ENCODE measurements around the gene XPO6. TPM values are rescaled to one million over a fixed set of nuclear protein-coding genes. Genes with fewer than 3 reads are reported as not detected.

Gene XPO6
- total RNA-seq, 2 experiments from 2014 or later, result 224 to 228 TPM

- POLR2A ChIA-PET, result no interaction called here
- CTCF ChIA-PET, result no interaction called here
Observed at GRCh38 chr16:28168991-28169554, 42.7 kb downstream of the XPO6 start.

- CTCF ChIA-PET, result no interaction called here
- POLR2A ChIA-PET, result no interaction called here
Observed at GRCh38 chr16:28167730-28168129, 44.0 kb downstream of the XPO6 start.

GRCh38 chr16:28167221-28167620, 44.5 kb downstream of the XPO6 start:
- CTCF ChIA-PET, result interaction anchor here (1.2 kb wide), 2 partner anchors 12 to 44 kb away, joined by 3 to 4 read pairs; no protein-coding TSS in a partner anchor
- POLR2A ChIA-PET, result no interaction called here

- ChIA-PET POLR2A (no interaction called here), CTCF (interaction anchor here (1.2 kb wide), 2 partner anchors 13 to 44 kb away, joined by 3 to 4 read pairs; no protein-coding TSS in a partner anchor)
Observed at GRCh38 chr16:28166394-28167208, 45.2 kb downstream of the XPO6 start.

GRCh38 chr16:28165598-28165997, 46.2 kb downstream of the XPO6 start:
- CTCF ChIA-PET, result interaction anchor here (1.4 kb wide), 1 partner anchor 21 kb away, joined by 5 read pairs; no protein-coding TSS in a partner anchor
- POLR2A ChIA-PET, result no interaction called here

GRCh38 chr16:28164140-28164539, 47.6 kb downstream of the XPO6 start:
- POLR2A ChIA-PET, result no interaction called here

GRCh38 chr16:28163699-28164098, 48.1 kb downstream of the XPO6 start:
- POLR2A ChIA-PET, result no interaction called here
- CTCF ChIA-PET, result interaction anchor here (1.1 to 1.2 kb wide), 2 partner anchors 10 to 17 kb away, joined by 3 read pairs; no protein-coding TSS in a partner anchor

More at GRCh38 chr16:28164140-28164539, 47.6 kb downstream of the XPO6 start:
- CTCF ChIA-PET, result interaction anchor here (1.1 to 1.4 kb wide), 3 partner anchors 10 to 23 kb away, joined by 3 to 5 read pairs (median 3); no protein-coding TSS in a partner anchor

GRCh38 chr16:28162326-28162877, 49.4 kb downstream of the XPO6 start:
- ChIA-PET CTCF (interaction anchor here (0.5 kb wide), 1 partner anchor 47 kb away, joined by 3 read pairs; no protein-coding TSS in a partner anchor), POLR2A (no interaction called here)

- ChIA-PET POLR2A (no interaction called here), CTCF (interaction anchor here (0.5 kb wide), 1 partner anchor 48 kb away, joined by 3 read pairs; no protein-coding TSS in a partner anchor)
Observed at GRCh38 chr16:28161626-28162025, 50.1 kb downstream of the XPO6 start.

GRCh38 chr16:28158136-28158535, 53.6 kb downstream of the XPO6 start:
- POLR2A ChIA-PET, result no interaction called here
- CTCF ChIA-PET, result interaction anchor here (0.6 kb wide), 1 partner anchor 102 kb away, joined by 3 read pairs; no protein-coding TSS in a partner anchor

GRCh38 chr16:28156056-28156680, 55.6 kb downstream of the XPO6 start:
- ChIA-PET CTCF (no interaction called here), POLR2A (no interaction called here)

- ChIA-PET CTCF (no interaction called here), POLR2A (no interaction called here)
Observed at GRCh38 chr16:28155293-28155692, 56.5 kb downstream of the XPO6 start.

- CTCF ChIA-PET, result interaction anchor here (1.0 to 1.7 kb wide), 2 partner anchors 38 to 66 kb away, joined by 3 to 8 read pairs; no protein-coding TSS in a partner anchor
- POLR2A ChIA-PET, result no interaction called here
Observed at GRCh38 chr16:28151180-28151579, 60.6 kb downstream of the XPO6 start.

GRCh38 chr16:28149011-28149888, 62.5 kb downstream of the XPO6 start:
- CTCF ChIA-PET, result interaction anchor here (0.7 to 1.7 kb wide), 2 partner anchors 68 to 165 kb away, joined by 4 to 8 read pairs; no protein-coding TSS in a partner anchor
- POLR2A ChIA-PET, result no interaction called here

- ChIA-PET POLR2A (no interaction called here), CTCF (interaction anchor here (1.2 kb wide), 1 partner anchor 17 kb away, joined by 3 read pairs; no protein-coding TSS in a partner anchor)
Observed at GRCh38 chr16:28146536-28146935, 65.2 kb downstream of the XPO6 start.

GRCh38 chr16:28145796-28146195, 66.0 kb downstream of the XPO6 start:
- ChIA-PET CTCF (no interaction called here), POLR2A (no interaction called here)

GRCh38 chr16:28140788-28141618, 70.8 kb downstream of the XPO6 start:
- CTCF ChIA-PET, result interaction anchor here (1.3 kb wide), 1 partner anchor 77 kb away, joined by 4 read pairs; no protein-coding TSS in a partner anchor
- POLR2A ChIA-PET, result interaction anchor here (0.9 to 2.4 kb wide), 3 partner anchors 28 to 70 kb away, joined by 3 to 9 read pairs (median 3); partner anchors contain the start of gene XPO6

GRCh38 chr16:28139530-28139929, 72.2 kb downstream of the XPO6 start:
- ChIA-PET CTCF (interaction anchor here (1.0 to 1.2 kb wide), 2 partner anchors 69 to 79 kb away, joined by 3 to 4 read pairs; no protein-coding TSS in a partner anchor), POLR2A (no interaction called here)

Data from activated CD8-positive, alpha-beta memory T cell treated with anti-CD3 and anti-CD28 coated beads for 36 hours (primary cell).